RWPE2 (cell line): Measurements from ENCODE around the gene TEX19.

Experiments
- ATAC-seq: fragments of 200-7000 bp; cut with Tn5 transposase; 3 replicates; pipeline ENCODE4 v1.9.1; 2021; ENCODE audit warnings: low read depth
- DNase-seq: peaks from one replicate; pipeline ENCODE4 v3.0.0-alpha.2; 2020; ENCODE audit warnings: low spot score
- H3K27ac ChIP-seq: fragments of 450-650 bp; 2 replicates; pipeline ENCODE4 v1.5.1; 2017; ENCODE audit warnings: mild to moderate bottlenecking; ENCODE audit not compliant: poor library complexity, severe bottlenecking
- H3K27me3 ChIP-seq: fragments of 250-450 bp; sonication (Bioruptor Pico); 2 replicates; pipeline ENCODE4 v1.5.1; 2021; ENCODE audit warnings: mild to moderate bottlenecking, moderate library complexity; ENCODE audit not compliant: insufficient read depth, poor library complexity, severe bottlenecking
- H3K36me3 ChIP-seq: fragments of 250-450 bp; sonication (Bioruptor Pico); 2 replicates; pipeline ENCODE4 v1.5.1; 2020; ENCODE audit warnings: low read depth, mild to moderate bottlenecking, moderate library complexity
- H3K4me1 ChIP-seq: fragments of 250-450 bp; sonication (Bioruptor Pico); 2 replicates; pipeline ENCODE4 v1.5.1; 2021; ENCODE audit warnings: mild to moderate bottlenecking, moderate library complexity; ENCODE audit not compliant: insufficient read depth, poor library complexity, severe bottlenecking
- H3K4me3 ChIP-seq: fragments of 250-450 bp; sonication (Bioruptor Pico); 2 replicates; pipeline ENCODE4 v1.5.1; 2021; ENCODE audit warnings: mild to moderate bottlenecking, moderate library complexity; ENCODE audit not compliant: severe bottlenecking
- H3K9me3 ChIP-seq: fragments of 250-450 bp; sonication (Bioruptor Pico); 2 replicates; pipeline ENCODE4 v1.5.1; 2021; ENCODE audit warnings: mild to moderate bottlenecking, moderate library complexity; ENCODE audit not compliant: severe bottlenecking
- CTCF ChIP-seq: fragments of 450-650 bp; IDR thresholded peaks from one replicate; pipeline ENCODE4 v1.5.1; 2017; ENCODE audit warnings: mild to moderate bottlenecking, moderate library complexity; ENCODE audit not compliant: poor library complexity, severe bottlenecking

Gene TEX19

GRCh38 chr17:82396601-82397435 is 37.8 kb downstream of the TEX19 start:
- H3K9me3 ChIP-seq: no peaks in the 10 kb centered on the region
- no peak overlapping the region for H3K4me3 ChIP-seq
- ATAC-seq (peak; percentile 19; the same call in 1 of the 3 replicates), DNase-seq (no peak)
- no peaks in the 10 kb centered on the region for H3K4me1 ChIP-seq
- H3K36me3 ChIP-seq: peaks cover 5% of the 10 kb centered on the region; the same call in 1 of the 2 replicates
- TF ChIP-seq CTCF: no peak
- H3K27me3 ChIP-seq: no peaks in the 10 kb centered on the region
- H3K27ac ChIP-seq: no peak overlapping the region

- Histone ChIP-seq H3K9me3 (no peaks in the 10 kb centered on the region), H3K27me3 (no peaks in the 10 kb centered on the region), H3K27ac (no peak overlapping the region), H3K4me3 (no peak overlapping the region), H3K36me3 (peaks cover 10% of the 10 kb centered on the region; the same call in 1 of the 2 replicates), H3K4me1 (no peaks in the 10 kb centered on the region)
- TF ChIP-seq CTCF: no peak
- no peak for DNase-seq
- no peak for ATAC-seq
Measured at GRCh38 chr17:82397449-82398335, 38.6 kb downstream of the TEX19 start.

- DNase-seq (peak; percentile 41), ATAC-seq (no peak)
- no peaks in the 10 kb centered on the region for H3K27me3 ChIP-seq
- no peak overlapping the region for H3K4me3 ChIP-seq
- H3K36me3 ChIP-seq: peaks cover 17% of the 10 kb centered on the region
- no peak overlapping the region for H3K27ac ChIP-seq
- TF ChIP-seq CTCF: no peak
- no peaks in the 10 kb centered on the region for H3K4me1 ChIP-seq
- H3K9me3 ChIP-seq: no peaks in the 10 kb centered on the region
Measured at GRCh38 chr17:82399041-82399441, 40.0 kb downstream of the TEX19 start.

GRCh38 chr17:82399601-82400101 is 40.6 kb downstream of the TEX19 start:
- TF ChIP-seq CTCF: no peak

More at GRCh38 chr17:82399601-82400101, 40.6 kb downstream of the TEX19 start:
- DNase-seq (peak; percentile 55), ATAC-seq (no peak)
- Histone ChIP-seq H3K27me3 (no peaks in the 10 kb centered on the region), H3K4me1 (no peaks in the 10 kb centered on the region), H3K9me3 (no peaks in the 10 kb centered on the region), H3K4me3 (no peak overlapping the region), H3K27ac (no peak overlapping the region), H3K36me3 (peaks cover 17% of the 10 kb centered on the region)
